Natural killer cell treated with Interleukin-12 subunit alpha and Interleukin-12 subunit beta and Interleukin-15 and Interleukin-18, amount 100 ng/mL, for 72 hours (primary cell): ENCODE measurements around the gene KMT2E. TPM values are rescaled to one million over a fixed set of nuclear protein-coding genes. Genes with fewer than 3 reads are reported as not detected.

Experiments used
- ATAC-seq, 2 donors: fragments of 150-1000 bp; cut with Tn5 transposase in 1 of 2; sonication (Bioruptor Pico), chemical (Tn5 transposase) in 1 of 2; 2 replicates each; pipeline ENCODE4 v1.10.0; 2021
- DNase-seq: peaks from one replicate; pipeline ENCODE4 v3.0.0; 2022; ENCODE audit warnings: low spot score
- H3K27ac Mint-ChIP-seq, 2 donors: 1 replicate in 1 of 2; 2 replicates in 1 of 2; pipeline ENCODE4 v1.8.0; 2022; ENCODE audit warnings: mixed read lengths in 2 of 2, mild to moderate bottlenecking in 1 of 2, moderate library complexity in 1 of 2
- H3K27me3 Mint-ChIP-seq, 2 donors: 1 replicate in 1 of 2; 2 replicates in 1 of 2; pipeline ENCODE4 v1.8.0; 2022; ENCODE audit warnings: mixed read lengths in 2 of 2
- H3K36me3 Mint-ChIP-seq: one replicate; pipeline ENCODE4 v1.8.0; 2022; ENCODE audit warnings: mixed read lengths
- H3K4me1 Mint-ChIP-seq, 2 donors: 1 replicate in 1 of 2; 2 replicates in 1 of 2; pipeline ENCODE4 v1.8.0; 2022; ENCODE audit warnings: low read depth in 2 of 2, mixed read lengths in 2 of 2, mild to moderate bottlenecking in 1 of 2
- H3K4me3 Mint-ChIP-seq: one replicate; pipeline ENCODE4 v1.8.0; 2022; ENCODE audit warnings: mixed read lengths
- H3K9me3 Mint-ChIP-seq: 2 replicates; pipeline ENCODE4 v1.8.0; 2022; ENCODE audit warnings: mixed read lengths
- total RNA-seq, 2 donors: library from RNA; stranded (reverse); gene quantifications; one replicate each; pipeline ENCODE4 v1.2.3, GENCODE V29; 2022

The KMT2E gene
- total RNA-seq, 2 donors from 2014 or later: 152 to 172 TPM

GRCh38 chr7:104976966-104977636, 36.9 kb upstream of the KMT2E start:
- Mint-ChIP-seq H3K4me3 (no peak overlapping the region), H3K9me3 (no peaks in the 10 kb centered on the region), H3K4me1 (peaks cover 36 to 45% of the 10 kb centered on the region in 2 donors), H3K36me3 (no peaks in the 10 kb centered on the region), H3K27ac (peak overlapping the region; percentile 59 to 99), H3K27me3 (no peaks in the 10 kb centered on the region)
- no peak for ATAC-seq
- DNase-seq: no peak

GRCh38 chr7:104978460-104978859, 35.5 kb upstream of the KMT2E start:
- no peak overlapping the region for H3K4me3 Mint-ChIP-seq
- H3K4me1 Mint-ChIP-seq: peaks cover 48 to 56% of the 10 kb centered on the region in 2 donors
- no peaks in the 10 kb centered on the region for H3K27me3 Mint-ChIP-seq
- H3K36me3 Mint-ChIP-seq: no peaks in the 10 kb centered on the region
- DNase-seq: no peak
- no peak for ATAC-seq
- H3K27ac Mint-ChIP-seq: peak overlapping the region; percentile 59 to 99
- H3K9me3 Mint-ChIP-seq: no peaks in the 10 kb centered on the region

GRCh38 chr7:104979167-104979841, 34.7 kb upstream of the KMT2E start:
- no peaks in the 10 kb centered on the region for H3K27me3 Mint-ChIP-seq
- H3K27ac Mint-ChIP-seq: peak overlapping the region; percentile 99
- H3K36me3 Mint-ChIP-seq: no peaks in the 10 kb centered on the region
- ATAC-seq: no peak
- H3K4me1 Mint-ChIP-seq: peaks cover 44 to 52% of the 10 kb centered on the region in 2 donors
- H3K9me3 Mint-ChIP-seq: no peaks in the 10 kb centered on the region
- no peak overlapping the region for H3K4me3 Mint-ChIP-seq
- no peak for DNase-seq

GRCh38 chr7:104980440-104980839, 33.6 kb upstream of the KMT2E start:
- no peak for ATAC-seq
- DNase-seq: no peak
- Mint-ChIP-seq H3K36me3 (no peaks in the 10 kb centered on the region), H3K9me3 (no peaks in the 10 kb centered on the region), H3K27ac (peak overlapping the region; percentile 99), H3K4me1 (peaks cover 55 to 62% of the 10 kb centered on the region in 2 donors), H3K4me3 (peak overlapping the region; percentile 23), H3K27me3 (no peaks in the 10 kb centered on the region)

DNA sequence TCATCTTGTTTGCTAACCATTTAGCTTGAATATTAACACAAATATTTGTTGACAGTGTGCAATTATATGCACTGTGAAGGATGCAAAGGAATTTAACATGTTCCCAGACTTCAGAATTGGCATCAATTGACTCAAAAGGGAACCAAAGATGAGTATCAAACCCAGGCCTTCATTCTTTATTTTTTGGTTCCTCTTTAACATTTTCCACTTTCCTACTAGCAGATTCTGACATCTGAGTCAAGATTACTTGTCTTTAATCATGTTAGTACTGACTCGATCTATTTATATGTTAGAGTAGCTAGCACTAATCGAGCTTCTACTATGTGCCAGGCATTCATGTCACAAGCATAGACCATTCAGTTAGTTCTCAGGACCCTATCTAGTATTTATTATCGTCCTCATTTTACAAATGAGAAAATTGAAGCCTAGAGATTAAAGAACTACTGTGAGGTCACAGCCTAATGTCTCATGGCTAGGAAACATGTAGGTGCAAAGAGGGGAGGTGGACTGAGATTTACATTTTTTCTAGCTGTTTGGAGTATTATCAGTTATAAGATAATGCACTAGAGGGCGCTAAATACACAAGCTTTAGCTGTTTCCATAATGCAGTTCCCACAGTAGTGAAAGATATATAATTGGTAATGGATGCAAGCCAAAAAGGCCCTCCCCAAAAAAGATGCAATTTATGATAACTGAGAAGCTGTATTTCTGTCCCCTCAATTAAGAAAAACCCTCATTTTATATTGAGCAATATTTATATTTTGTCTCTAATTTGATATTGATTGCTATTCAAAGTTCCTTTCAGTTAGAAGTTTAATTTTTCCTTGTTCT, 32.9 kb upstream of the KMT2E start:
- no peaks in the 10 kb centered on the region for H3K36me3 Mint-ChIP-seq
- no peak for ATAC-seq
- DNase-seq: no peak
- no peaks in the 10 kb centered on the region for H3K27me3 Mint-ChIP-seq
- peak overlapping the region; percentile 99 for H3K27ac Mint-ChIP-seq
- peaks cover 60 to 65% of the 10 kb centered on the region in 2 donors for H3K4me1 Mint-ChIP-seq
- H3K9me3 Mint-ChIP-seq: no peaks in the 10 kb centered on the region
- H3K4me3 Mint-ChIP-seq: peak overlapping the region; percentile 33

- H3K9me3 Mint-ChIP-seq: no peaks in the 10 kb centered on the region
- H3K4me1 Mint-ChIP-seq: peaks cover 65 to 68% of the 10 kb centered on the region in 2 donors
- H3K27ac Mint-ChIP-seq: peak overlapping the region; percentile 99
- no peaks in the 10 kb centered on the region for H3K36me3 Mint-ChIP-seq
- H3K27me3 Mint-ChIP-seq: no peaks in the 10 kb centered on the region
- H3K4me3 Mint-ChIP-seq: no peak overlapping the region
- DNase-seq (no peak), ATAC-seq (no peak)
These were observed 32.4 kb upstream of the KMT2E start for GRCh38 chr7:104981672-104982037.

DNA sequence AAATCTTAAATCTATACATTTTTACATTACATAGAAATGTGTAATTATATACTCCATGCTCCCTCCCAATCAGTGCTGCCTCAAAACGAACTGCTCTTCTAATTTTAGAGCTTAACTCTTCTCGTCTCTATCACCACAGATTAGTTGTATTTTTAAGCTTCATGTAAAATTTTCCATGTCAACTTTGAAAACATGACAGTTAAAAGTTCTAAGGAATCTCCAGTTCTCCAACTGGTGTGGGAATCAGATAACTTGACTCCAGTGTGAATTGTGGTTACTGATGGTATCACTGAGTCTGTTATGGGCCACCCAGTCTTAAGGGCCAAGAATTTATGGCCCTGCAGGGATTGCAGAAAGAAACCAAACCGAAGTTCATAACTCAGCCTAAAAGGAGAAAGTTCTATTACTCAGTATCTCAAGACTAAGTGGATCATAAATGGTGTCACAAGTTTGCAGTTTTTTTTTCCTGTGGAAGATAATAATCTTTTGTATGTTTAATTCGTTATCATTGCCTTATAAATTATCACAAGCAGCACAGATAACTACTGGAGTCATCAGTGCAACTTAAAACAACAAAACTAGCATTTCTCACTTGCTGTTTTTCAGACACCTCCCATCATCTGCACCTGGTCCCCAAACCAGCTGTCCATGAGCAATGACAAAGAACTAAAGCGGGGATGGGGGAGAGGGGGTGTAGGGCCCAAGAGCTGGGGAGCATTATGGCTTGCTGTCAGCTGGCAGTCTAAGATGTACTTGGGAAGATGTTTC, 31.5 kb upstream of the KMT2E start:
- Mint-ChIP-seq H3K4me1 (peaks cover 59 to 60% of the 10 kb centered on the region in 2 donors), H3K9me3 (no peaks in the 10 kb centered on the region), H3K36me3 (no peaks in the 10 kb centered on the region), H3K4me3 (peak overlapping the region; percentile 99), H3K27ac (peak overlapping the region; percentile 99), H3K27me3 (no peaks in the 10 kb centered on the region)
- ATAC-seq: no peak
- no peak for DNase-seq

DNA sequence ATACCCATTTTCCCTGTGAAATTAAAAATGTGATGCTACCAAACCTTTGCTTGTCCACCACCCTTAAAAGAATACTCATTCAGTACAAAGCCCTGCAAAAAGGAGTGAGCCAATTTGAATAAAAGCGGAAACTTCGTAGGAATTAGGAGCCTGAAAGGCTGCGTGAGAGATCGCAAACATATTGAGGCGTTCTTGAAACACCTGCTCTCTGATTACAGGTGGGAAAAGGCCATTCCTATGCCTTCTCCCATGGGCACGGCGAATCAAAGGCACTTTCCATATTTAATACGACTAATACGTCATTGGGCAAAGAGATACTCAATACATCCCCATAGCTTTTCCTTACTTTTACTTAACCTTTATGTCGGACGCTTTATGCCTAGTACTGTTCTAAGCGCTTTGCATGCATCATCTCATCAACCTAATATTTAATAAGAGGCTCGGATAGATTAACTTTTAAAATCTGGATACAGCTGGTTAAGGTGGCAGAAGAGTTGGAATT, 30.9 kb upstream of the KMT2E start:
- no peaks in the 10 kb centered on the region for H3K27me3 Mint-ChIP-seq
- H3K27ac Mint-ChIP-seq: peak overlapping the region; percentile 99
- no peak for ATAC-seq
- no peak for DNase-seq
- peaks cover 56 to 63% of the 10 kb centered on the region in 2 donors for H3K4me1 Mint-ChIP-seq
- H3K9me3 Mint-ChIP-seq: no peaks in the 10 kb centered on the region
- no peaks in the 10 kb centered on the region for H3K36me3 Mint-ChIP-seq
- H3K4me3 Mint-ChIP-seq: peak overlapping the region; percentile 99

GRCh38 chr7:104983578-104984539, 30.1 kb upstream of the KMT2E start:
- H3K9me3 Mint-ChIP-seq: no peaks in the 10 kb centered on the region
- peak overlapping the region; percentile 99 for H3K27ac Mint-ChIP-seq
- ATAC-seq: peak; percentile 97 to 98
- peaks cover 58 to 63% of the 10 kb centered on the region in 2 donors for H3K4me1 Mint-ChIP-seq
- peak overlapping the region; percentile 99 for H3K4me3 Mint-ChIP-seq
- H3K27me3 Mint-ChIP-seq: no peaks in the 10 kb centered on the region
- no peaks in the 10 kb centered on the region for H3K36me3 Mint-ChIP-seq
- DNase-seq: peak; percentile 87

- Mint-ChIP-seq H3K27me3 (no peaks in the 10 kb centered on the region), H3K9me3 (no peaks in the 10 kb centered on the region), H3K36me3 (no peaks in the 10 kb centered on the region), H3K4me3 (peak overlapping the region; percentile 99), H3K4me1 (peaks cover 53 to 62% of the 10 kb centered on the region in 2 donors), H3K27ac (peak overlapping the region; percentile 99)
- ATAC-seq (no peak), DNase-seq (no peak)
These were observed 29.3 kb upstream of the KMT2E start for GRCh38 chr7:104984585-104985258.

- Mint-ChIP-seq H3K9me3 (no peaks in the 10 kb centered on the region), H3K4me3 (peak overlapping the region; percentile 99), H3K36me3 (no peaks in the 10 kb centered on the region), H3K27ac (peak overlapping the region; percentile 99), H3K27me3 (no peaks in the 10 kb centered on the region), H3K4me1 (peaks cover 48 to 57% of the 10 kb centered on the region in 2 donors)
- DNase-seq (no peak), ATAC-seq (no peak)
These were observed 28.8 kb upstream of the KMT2E start for GRCh38 chr7:104985259-104985617.

DNA sequence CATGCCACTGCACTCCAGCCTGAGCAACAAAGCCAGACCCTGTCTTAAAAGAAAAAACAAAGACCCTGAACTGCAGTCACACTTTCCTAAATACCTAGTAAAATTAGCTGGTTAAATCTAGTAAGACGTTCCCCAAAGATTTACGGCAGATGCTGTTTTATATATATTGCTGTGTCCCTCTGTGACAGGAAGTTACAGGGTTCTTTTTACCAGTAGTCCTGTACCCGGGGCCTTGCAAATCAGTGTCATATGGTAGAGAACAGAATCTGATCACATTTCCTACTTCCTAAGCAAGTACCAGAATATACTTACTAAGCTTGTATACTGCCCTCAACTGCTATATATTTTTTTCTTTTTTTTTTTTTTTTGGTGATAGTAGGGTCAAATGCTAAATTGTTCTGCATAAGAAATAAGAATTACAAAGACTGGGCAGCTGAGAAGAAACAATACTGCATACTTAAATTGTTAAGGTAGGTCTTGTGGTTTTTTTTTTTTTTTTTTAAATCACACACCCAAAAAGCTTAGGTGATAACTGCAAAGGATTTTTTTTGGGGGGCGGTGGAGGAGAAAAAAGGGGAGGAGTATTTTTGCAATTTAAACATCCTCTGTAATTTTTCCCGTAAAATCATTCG, 27.3 kb upstream of the KMT2E start:
- Mint-ChIP-seq H3K4me3 (peak overlapping the region; percentile 32), H3K36me3 (no peaks in the 10 kb centered on the region), H3K27ac (peak overlapping the region; percentile 99), H3K27me3 (no peaks in the 10 kb centered on the region), H3K9me3 (no peaks in the 10 kb centered on the region), H3K4me1 (peaks cover 37 to 46% of the 10 kb centered on the region in 2 donors)
- DNase-seq (no peak), ATAC-seq (no peak)
